GM19240 (cell line): ENCODE measurements around the gene PACS1.
"Not testable (repeated sequence)": the region's sequence is repeated elsewhere in the genome, so short reads cannot be mapped to it uniquely, and the experiment has no call there.

Experiments
- DNase-seq: peaks from one replicate; pipeline ENCODE4 v3.0.0; 2011; ENCODE audit warnings: low spot score; ENCODE audit not compliant: insufficient read length

PACS1 gene

GRCh38 chr11:66107600-66108510, 37.8 kb downstream of the PACS1 start:
- no peak for DNase-seq

- no peak for DNase-seq
These were observed 39.2 kb downstream of the PACS1 start for GRCh38 chr11:66109294-66109693.

- DNase-seq = no peak
These were observed 41.1 kb downstream of the PACS1 start for GRCh38 chr11:66111158-66111557.

GRCh38 chr11:66112041-66112491, 42.0 kb downstream of the PACS1 start:
- no peak for DNase-seq

- DNase-seq = no peak
These were observed 42.8 kb downstream of the PACS1 start for GRCh38 chr11:66112601-66113499.

GRCh38 chr11:66114957-66115356, 44.9 kb downstream of the PACS1 start:
- not testable (repeated sequence) for DNase-seq

- no peak for DNase-seq
These were observed 45.7 kb downstream of the PACS1 start for GRCh38 chr11:66115638-66116301.

GRCh38 chr11:66116576-66117361, 46.7 kb downstream of the PACS1 start:
- DNase-seq = no peak

- DNase-seq = no peak
These were observed 48.8 kb downstream of the PACS1 start for GRCh38 chr11:66118847-66119246.

GRCh38 chr11:66119348-66120133, 49.5 kb downstream of the PACS1 start:
- no peak for DNase-seq

- DNase-seq = no peak
These were observed 51.4 kb downstream of the PACS1 start for GRCh38 chr11:66121466-66121865.

- DNase-seq = no peak
These were observed 53.8 kb downstream of the PACS1 start for GRCh38 chr11:66123902-66124301.

- no peak for DNase-seq
These were observed 54.5 kb downstream of the PACS1 start for GRCh38 chr11:66124564-66124963.

- no peak for DNase-seq
These were observed 56.0 kb downstream of the PACS1 start for GRCh38 chr11:66126064-66126463.

- DNase-seq = no peak
These were observed 56.9 kb downstream of the PACS1 start for GRCh38 chr11:66126808-66127555.

GRCh38 chr11:66130978-66131377, 60.9 kb downstream of the PACS1 start:
- no peak for DNase-seq

GRCh38 chr11:66131937-66132632, 62.0 kb downstream of the PACS1 start:
- no peak for DNase-seq

GRCh38 chr11:66133216-66133775, 63.2 kb downstream of the PACS1 start:
- DNase-seq = no peak
